PC-9 (cell line): ENCODE measurements around the gene SH2D1B. TPM values are rescaled to one million over a fixed set of nuclear protein-coding genes. Genes with fewer than 3 reads are reported as not detected.

Experiments
- BruUV-seq: library from RNA; stranded (reverse); fragments of 400-500 nt; replicated peaks from 2 replicates; lab custom pipeline; 2021; lab: Mats Ljungman, UMichigan
- CTCF ChIA-PET: fragments of 300-600 bp; sonication (Branson Sonifier 250); formaldehyde crosslinking; loops from one replicate; lab custom pipeline; 2022; ENCODE audit warnings: antibody characterized with exemption; lab: Charles Lee
- POLR2A ChIA-PET: fragments of 300-600 bp; sonication (Branson Sonifier 250); formaldehyde crosslinking; loops from one replicate; lab custom pipeline; 2022; ENCODE audit warnings: antibody characterized with exemption; ENCODE audit not compliant: unreplicated experiment; lab: Charles Lee
- DNase-seq, 2 experiments: peaks; one replicate each; pipeline versions ENCODE4 v3.0.0 to v3.0.0-alpha.2; 2015 to 2022; ENCODE audit warnings: mixed read lengths in 1 of 2
- H2AFZ ChIP-seq: fragments of 200-600 bp; sonication (generic); 2 replicates; pipeline ENCODE4 v1.8.1; 2017; ENCODE audit warnings: antibody characterized with exemption
- H3F3A ChIP-seq: fragments of 200-600 bp; sonication (generic); 2 replicates; pipeline ENCODE4 v1.8.1; 2017; ENCODE audit warnings: antibody characterized with exemption, mild to moderate bottlenecking, low read depth; ENCODE audit not compliant: insufficient read depth
- H3K27ac ChIP-seq: fragments of 200-600 bp; sonication (generic); 2 replicates; pipeline ENCODE4 v1.6.1; 2016; ENCODE audit warnings: mixed run types
- H3K27me3 ChIP-seq: fragments of 200-600 bp; sonication (generic); 2 replicates; pipeline ENCODE4 v1.6.1; 2016; ENCODE audit warnings: low read depth, mixed run types; ENCODE audit not compliant: insufficient read depth
- H3K36me3 ChIP-seq: fragments of 200-600 bp; sonication (generic); 2 replicates; pipeline ENCODE4 v1.6.1; 2016; ENCODE audit warnings: low read depth, mixed run types
- H3K4me1 ChIP-seq: fragments of 200-600 bp; sonication (generic); replicated peaks from 2 replicates; pipeline ENCODE4 v1.6.1; 2016; ENCODE audit warnings: mixed run types; ENCODE audit not compliant: insufficient read depth
- H3K4me2 ChIP-seq: fragments of 200-600 bp; sonication (generic); 2 replicates; pipeline ENCODE4 v1.6.1; 2017; ENCODE audit warnings: mixed run types
- H3K4me3 ChIP-seq: fragments of 200-600 bp; sonication (generic); 2 replicates; pipeline ENCODE4 v1.6.1; 2016; ENCODE audit warnings: mixed run types
- H3K79me2 ChIP-seq: fragments of 200-600 bp; sonication (generic); 2 replicates; pipeline ENCODE4 v1.6.1; 2017; ENCODE audit warnings: low read depth, mixed run types
- H3K9me2 ChIP-seq: fragments of 200-600 bp; sonication (generic); 2 replicates; pipeline ENCODE4 v1.8.1; 2017; ENCODE audit warnings: mild to moderate bottlenecking; ENCODE audit not compliant: insufficient read depth
- H3K9me3 ChIP-seq: fragments of 200-600 bp; sonication (generic); 2 replicates; pipeline ENCODE4 v1.8.1; 2016; ENCODE audit warnings: low read depth; ENCODE audit not compliant: insufficient read depth
- H4K20me1 ChIP-seq: fragments of 200-600 bp; sonication (generic); 2 replicates; pipeline ENCODE4 v1.8.1; 2017; ENCODE audit not compliant: insufficient read depth
- CTCF ChIP-seq: fragments of 200-600 bp; sonication (generic); conservative IDR thresholded peaks from 2 replicates; pipeline ENCODE4 v1.6.1; 2017; ENCODE audit warnings: mixed run types, antibody characterized with exemption, mild to moderate bottlenecking, moderate library complexity
- EZH2 ChIP-seq: fragments of 200-600 bp; sonication (generic); IDR thresholded peaks from 2 replicates; pipeline ENCODE4 v1.8.0; 2017; ENCODE audit warnings: antibody characterized with exemption, low read depth
- intact Hi-C: fragments of 100-400 bp; cut with micrococcal nuclease; formaldehyde crosslinking; loops from one replicate; pipeline ENCODE4 v1.10.0; 2022; ENCODE audit not compliant: unreplicated experiment
- total RNA-seq: library from RNA; stranded (reverse); gene quantifications from 2 replicates; pipeline ENCODE4 v1.2.3, GENCODE V29; 2021

SH2D1B gene
- total RNA-seq, 1 experiment from 2014 or later, result not detected

- H3K36me3 ChIP-seq, result no peaks in the 10 kb centered on the region; the same call in 1 of the 2 replicates
- no peak for DNase-seq
- POLR2A ChIA-PET, result no interaction called here
- H4K20me1 ChIP-seq, result no peaks in the 10 kb centered on the region
- no peaks in the 10 kb centered on the region for H3F3A ChIP-seq
- H3K79me2 ChIP-seq, result no peaks in the 10 kb centered on the region
- no peaks in the 10 kb centered on the region for H3K9me2 ChIP-seq
- H3K4me2 ChIP-seq, result no peak overlapping the region
- H3K27me3 ChIP-seq, result no peaks in the 10 kb centered on the region
- H3K4me1 ChIP-seq, result peaks cover 5% of the 10 kb centered on the region; the same call in 1 of the 2 replicates
- H3K27ac ChIP-seq, result no peak overlapping the region
- no peaks in the 10 kb centered on the region for H3K9me3 ChIP-seq
- intact Hi-C loops, result no loop called here
- H3K4me3 ChIP-seq, result no peak overlapping the region
- no TSS peak for BruUV-seq
- no peak overlapping the region for H2AFZ ChIP-seq
- CTCF ChIA-PET, result no interaction called here
- no peak for TF ChIP-seq CTCF
- no peak for TF ChIP-seq EZH2
Observed at GRCh38 chr1:162367073-162367472, 44.9 kb downstream of the SH2D1B start.

- H3K9me2 ChIP-seq, result no peaks in the 10 kb centered on the region
- no peak overlapping the region for H3K27ac ChIP-seq
- TF ChIP-seq CTCF, result no peak
- H3F3A ChIP-seq, result no peaks in the 10 kb centered on the region
- no TSS peak for BruUV-seq
- no peak overlapping the region for H3K4me3 ChIP-seq
- no peaks in the 10 kb centered on the region for H3K27me3 ChIP-seq
- POLR2A ChIA-PET, result no interaction called here
- H3K9me3 ChIP-seq, result no peaks in the 10 kb centered on the region
- H3K4me2 ChIP-seq, result no peak overlapping the region
- intact Hi-C loops, result no loop called here
- no peak for DNase-seq
- H3K4me1 ChIP-seq, result peaks cover 1% of the 10 kb centered on the region; the same call in 1 of the 2 replicates
- no peaks in the 10 kb centered on the region; the same call in 1 of the 2 replicates for H3K36me3 ChIP-seq
- no peaks in the 10 kb centered on the region for H3K79me2 ChIP-seq
- CTCF ChIA-PET, result no interaction called here
- H4K20me1 ChIP-seq, result no peaks in the 10 kb centered on the region
- no peak overlapping the region for H2AFZ ChIP-seq
Observed at GRCh38 chr1:162366671-162367070, 45.3 kb downstream of the SH2D1B start.

- H3K79me2 ChIP-seq, result no peaks in the 10 kb centered on the region
- H4K20me1 ChIP-seq, result no peaks in the 10 kb centered on the region
- H3K36me3 ChIP-seq, result no peaks in the 10 kb centered on the region; the same call in 1 of the 2 replicates
- ChIA-PET CTCF (no interaction called here), POLR2A (no interaction called here)
- no peaks in the 10 kb centered on the region for H3K9me3 ChIP-seq
- no peak overlapping the region for H2AFZ ChIP-seq
- no peaks in the 10 kb centered on the region for H3K4me1 ChIP-seq
- no peaks in the 10 kb centered on the region for H3K9me2 ChIP-seq
- H3K27me3 ChIP-seq, result no peaks in the 10 kb centered on the region
- TF ChIP-seq CTCF (no peak), EZH2 (no peak)
- no TSS peak for BruUV-seq
- no peak overlapping the region for H3K27ac ChIP-seq
- DNase-seq, result no peak
- no peak overlapping the region for H3K4me2 ChIP-seq
- H3F3A ChIP-seq, result no peaks in the 10 kb centered on the region
- intact Hi-C loops, result no loop called here
- no peak overlapping the region for H3K4me3 ChIP-seq
Observed at GRCh38 chr1:162366149-162366548, 45.8 kb downstream of the SH2D1B start.
